22Rv1 (cell line): ENCODE data around the gene TOMM70.
"Not testable (repeated sequence)": the region's sequence is repeated elsewhere in the genome, so short reads cannot be mapped to it uniquely, and the experiment has no call there.

Source experiments
- H3K27ac ChIP-seq: fragments of 450-650 bp; 2 replicates; pipeline ENCODE4 v1.5.1; 2017
- CTCF ChIP-seq: fragments of 450-650 bp; IDR thresholded peaks from 2 replicates; pipeline ENCODE4 v1.5.1; 2017; ENCODE audit warnings: mild to moderate bottlenecking
- ZFX ChIP-seq: fragments of 450-650 bp; IDR thresholded peaks from 2 replicates; pipeline ENCODE4 v1.6.1; 2017; ENCODE audit warnings: antibody characterized with exemption, borderline replicate concordance

The TOMM70 gene

GRCh38 chr3:100364421-100364820 lies 36.5 kb downstream of the TOMM70 start:
- no peak overlapping the region for H3K27ac ChIP-seq
- TF ChIP-seq CTCF (no peak), ZFX (no peak)

- TF ChIP-seq CTCF (no peak), ZFX (no peak)
- H3K27ac ChIP-seq: no peak overlapping the region
Observed at GRCh38 chr3:100361897-100362296, 39.0 kb downstream of the TOMM70 start.

GRCh38 chr3:100360757-100361496 lies 40.0 kb downstream of the TOMM70 start:
- H3K27ac ChIP-seq: no peak overlapping the region
- TF ChIP-seq CTCF: no peak
- TF ChIP-seq ZFX: no peak

- no peak overlapping the region for H3K27ac ChIP-seq
- no peak for TF ChIP-seq CTCF
- no peak for TF ChIP-seq ZFX
Observed at GRCh38 chr3:100359035-100359434, 41.9 kb downstream of the TOMM70 start.

GRCh38 chr3:100358413-100358812 lies 42.5 kb downstream of the TOMM70 start:
- no peak for TF ChIP-seq CTCF
- no peak for TF ChIP-seq ZFX
- H3K27ac ChIP-seq: no peak overlapping the region

GRCh38 chr3:100354850-100355249 lies 46.0 kb downstream of the TOMM70 start:
- H3K27ac ChIP-seq: no peak overlapping the region
- TF ChIP-seq ZFX: no peak
- no peak for TF ChIP-seq CTCF

- H3K27ac ChIP-seq: no peak overlapping the region
- no peak for TF ChIP-seq ZFX
Observed at GRCh38 chr3:100352296-100353231, 48.3 kb downstream of the TOMM70 start.

- not testable (repeated sequence) for H3K27ac ChIP-seq
Observed at GRCh38 chr3:100351770-100352169, 49.1 kb downstream of the TOMM70 start.
